Activated T-helper 1 cell treated with anti-CD3 and anti-CD28 coated beads, Interleukin-12 subunit alpha, Interleukin-12 subunit beta, Interleukin-2, Interleukin-4 antibody, amounts not matched to agents 30 ng/mL and 10 ng/mL and 1 ng/mL, durations not matched to agents 14 hours and 24 hours and 36 hours (primary cell): ENCODE measurements around the gene TADA1. TPM values are rescaled to one million over a fixed set of nuclear protein-coding genes. Genes with fewer than 3 reads are reported as not detected.

Source experiments
- DNase-seq: peaks from one replicate; pipeline ENCODE4 v3.0.0; 2021; ENCODE audit warnings: low spot score
- H3K27ac Mint-ChIP-seq: one replicate; pipeline ENCODE4 v1.8.0; 2021; ENCODE audit warnings: mild to moderate bottlenecking, mixed read lengths
- H3K27me3 Mint-ChIP-seq: one replicate; pipeline ENCODE4 v1.8.0; 2022; ENCODE audit warnings: mild to moderate bottlenecking, moderate library complexity, mixed read lengths; ENCODE audit not compliant: insufficient read depth
- H3K36me3 Mint-ChIP-seq: one replicate; pipeline ENCODE4 v1.8.0; 2021; ENCODE audit warnings: low read depth, mixed read lengths
- H3K4me1 Mint-ChIP-seq: one replicate; pipeline ENCODE4 v1.8.0; 2021; ENCODE audit warnings: low read depth, mixed read lengths
- H3K4me3 Mint-ChIP-seq: one replicate; pipeline ENCODE4 v1.8.0; 2021; ENCODE audit warnings: mild to moderate bottlenecking, moderate library complexity, mixed read lengths
- H3K9me3 Mint-ChIP-seq: one replicate; pipeline ENCODE4 v1.8.0; 2021; ENCODE audit warnings: mixed read lengths
- intact Hi-C: fragments of 100-400 bp; cut with micrococcal nuclease; formaldehyde crosslinking; loops from one replicate; pipeline ENCODE4 v1.15.1; 2024
- total RNA-seq: library from RNA; stranded (reverse); gene quantifications from 2 replicates; pipeline ENCODE4 v1.2.3, GENCODE V29; 2022

The TADA1 gene
- total RNA-seq, result 15.6 and 17.3 TPM in 2 replicates

GRCh38 chr1:166875734-166876539, at the start of gene TADA1:
TADA1 (minus strand) TSS chr1:166876264; CDS start chr1:166876233, 31 bp downstream.
- H3K4me1 Mint-ChIP-seq, result peaks cover 50% of the 10 kb centered on the region
- H3K9me3 Mint-ChIP-seq, result no peaks in the 10 kb centered on the region
- peak within 1 kb of the TSS; percentile 98 for H3K27ac Mint-ChIP-seq
- intact Hi-C loops, result loop anchor here (1.0 to 10.0 kb wide), 10 partner anchors 30 to 1108 kb away; partner anchors contain the start of genes CD247, DCAF6, MPC2 and POU2F1
- H3K27me3 Mint-ChIP-seq, result peaks cover 3% of the 10 kb centered on the region
- H3K4me3 Mint-ChIP-seq, result peak within 1 kb of the TSS; percentile 92
- peaks cover 13% of the 10 kb centered on the region for H3K36me3 Mint-ChIP-seq
- peak; percentile 97 for DNase-seq

GRCh38 chr1:166924823-166925541, 48.9 kb upstream of the TADA1 start:
- peaks cover 13% of the 10 kb centered on the region for H3K27me3 Mint-ChIP-seq
- intact Hi-C loops, result no loop called here
- H3K4me1 Mint-ChIP-seq, result no peaks in the 10 kb centered on the region
- no peak overlapping the region for H3K27ac Mint-ChIP-seq
- no peak for DNase-seq
- H3K4me3 Mint-ChIP-seq, result no peak overlapping the region
- H3K9me3 Mint-ChIP-seq, result no peaks in the 10 kb centered on the region
- peaks cover 9% of the 10 kb centered on the region for H3K36me3 Mint-ChIP-seq

- Mint-ChIP-seq H3K4me1 (no peaks in the 10 kb centered on the region), H3K27me3 (peaks cover 23% of the 10 kb centered on the region), H3K27ac (no peak overlapping the region), H3K9me3 (no peaks in the 10 kb centered on the region), H3K4me3 (no peak overlapping the region), H3K36me3 (peaks cover 19% of the 10 kb centered on the region)
- intact Hi-C loops, result no loop called here
- no peak for DNase-seq
Observed at GRCh38 chr1:166920561-166921475, 44.8 kb upstream of the TADA1 start.

GRCh38 chr1:166918956-166919316, 42.9 kb upstream of the TADA1 start:
- intact Hi-C loops, result no loop called here
- H3K4me3 Mint-ChIP-seq, result no peak overlapping the region
- DNase-seq, result no peak
- peaks cover 19% of the 10 kb centered on the region for H3K36me3 Mint-ChIP-seq
- H3K9me3 Mint-ChIP-seq, result no peaks in the 10 kb centered on the region
- H3K4me1 Mint-ChIP-seq, result no peaks in the 10 kb centered on the region
- no peak overlapping the region for H3K27ac Mint-ChIP-seq
- H3K27me3 Mint-ChIP-seq, result peaks cover 23% of the 10 kb centered on the region

GRCh38 chr1:166918088-166918955, 42.3 kb upstream of the TADA1 start:
- H3K36me3 Mint-ChIP-seq, result peaks cover 19% of the 10 kb centered on the region
- no peaks in the 10 kb centered on the region for H3K9me3 Mint-ChIP-seq
- DNase-seq, result no peak
- H3K4me3 Mint-ChIP-seq, result no peak overlapping the region
- peaks cover 23% of the 10 kb centered on the region for H3K27me3 Mint-ChIP-seq
- intact Hi-C loops, result no loop called here
- H3K4me1 Mint-ChIP-seq, result no peaks in the 10 kb centered on the region
- H3K27ac Mint-ChIP-seq, result no peak overlapping the region

- H3K27ac Mint-ChIP-seq, result no peak overlapping the region
- peaks cover 13% of the 10 kb centered on the region for H3K36me3 Mint-ChIP-seq
- peaks cover 18% of the 10 kb centered on the region for H3K27me3 Mint-ChIP-seq
- H3K4me1 Mint-ChIP-seq, result peaks cover 7% of the 10 kb centered on the region
- no peak for DNase-seq
- no peak overlapping the region for H3K4me3 Mint-ChIP-seq
- peaks cover 7% of the 10 kb centered on the region for H3K9me3 Mint-ChIP-seq
- intact Hi-C loops, result no loop called here
Observed at GRCh38 chr1:166915941-166916340, 39.9 kb upstream of the TADA1 start.

GRCh38 chr1:166915042-166915441, 39.0 kb upstream of the TADA1 start:
- Mint-ChIP-seq H3K4me1 (peaks cover 14% of the 10 kb centered on the region), H3K27me3 (peaks cover 15% of the 10 kb centered on the region), H3K4me3 (no peak overlapping the region), H3K27ac (no peak overlapping the region), H3K36me3 (peaks cover 13% of the 10 kb centered on the region), H3K9me3 (peaks cover 7% of the 10 kb centered on the region)
- DNase-seq, result no peak
- intact Hi-C loops, result no loop called here

- Mint-ChIP-seq H3K27ac (no peak overlapping the region), H3K4me1 (peaks cover 14% of the 10 kb centered on the region), H3K27me3 (peaks cover 14% of the 10 kb centered on the region), H3K4me3 (no peak overlapping the region), H3K36me3 (peaks cover 10% of the 10 kb centered on the region), H3K9me3 (peaks cover 7% of the 10 kb centered on the region)
- no peak for DNase-seq
- intact Hi-C loops, result loop anchor here (5.0 kb wide), 2 partner anchors 208 to 638 kb away; partner anchors contain the start of gene CREG1
Observed at GRCh38 chr1:166914111-166914510, 38.0 kb upstream of the TADA1 start.

- Mint-ChIP-seq H3K36me3 (peaks cover 3% of the 10 kb centered on the region), H3K27me3 (peaks cover 5% of the 10 kb centered on the region), H3K4me3 (no peak overlapping the region), H3K9me3 (peaks cover 7% of the 10 kb centered on the region), H3K4me1 (peaks cover 16% of the 10 kb centered on the region), H3K27ac (no peak overlapping the region)
- intact Hi-C loops, result loop anchor here (2.0 to 5.0 kb wide), 4 partner anchors 33 to 641 kb away; partner anchors contain the start of genes CREG1 and POU2F1
- no peak for DNase-seq
Observed at GRCh38 chr1:166911624-166912023, 35.6 kb upstream of the TADA1 start.

GRCh38 chr1:166910396-166910994, 34.4 kb upstream of the TADA1 start:
- peaks cover 5% of the 10 kb centered on the region for H3K27me3 Mint-ChIP-seq
- peaks cover 7% of the 10 kb centered on the region for H3K9me3 Mint-ChIP-seq
- H3K4me3 Mint-ChIP-seq, result no peak overlapping the region
- peaks cover 28% of the 10 kb centered on the region for H3K4me1 Mint-ChIP-seq
- peak; percentile 70 for DNase-seq
- intact Hi-C loops, result loop anchor here (1.0 to 5.0 kb wide), 8 partner anchors 34 to 642 kb away; partner anchors contain the start of genes CREG1, ILDR2 and POU2F1
- H3K36me3 Mint-ChIP-seq, result peaks cover 3% of the 10 kb centered on the region
- H3K27ac Mint-ChIP-seq, result no peak overlapping the region

- Mint-ChIP-seq H3K9me3 (peaks cover 7% of the 10 kb centered on the region), H3K27me3 (peaks cover 7% of the 10 kb centered on the region), H3K4me1 (peaks cover 33% of the 10 kb centered on the region), H3K27ac (no peak overlapping the region), H3K36me3 (peaks cover 3% of the 10 kb centered on the region), H3K4me3 (no peak overlapping the region)
- no peak for DNase-seq
- intact Hi-C loops, result loop anchor here (10.0 kb wide), 1 partner anchor 536 kb away; no protein-coding TSS in a partner anchor
Observed at GRCh38 chr1:166908942-166909341, 32.9 kb upstream of the TADA1 start.
